IMR-90 (cell line): ENCODE results near the gene SPINT3.
"Not testable (repeated sequence)": the region's sequence is repeated elsewhere in the genome, so short reads cannot be mapped to it uniquely, and the experiment has no call there.

Experiments used
- CEBPB ChIP-seq: IDR thresholded peaks from 2 replicates; pipeline ENCODE4 v1.6.1; 2012; ENCODE audit warnings: low read depth, low read length, improper control_type of control experiment
- CHD1 ChIP-seq: IDR thresholded peaks from 2 replicates; pipeline ENCODE4 v1.6.1; 2012; ENCODE audit warnings: low read depth, low read length, improper control_type of control experiment
- CTCF ChIP-seq: conservative IDR thresholded peaks from 2 replicates; pipeline ENCODE4 v1.5.1; 2012; ENCODE audit warnings: mild to moderate bottlenecking, low read depth, low read length, improper control_type of control experiment
- ELK1 ChIP-seq: fragments of 150-350 bp; IDR thresholded peaks from 2 replicates; pipeline ENCODE4 v1.6.1; 2016; ENCODE audit warnings: low read depth, mild to moderate bottlenecking, low read length, moderate library complexity, borderline replicate concordance
- MAFK ChIP-seq: IDR thresholded peaks from 2 replicates; pipeline ENCODE4 v1.6.1; 2012; ENCODE audit warnings: low read depth, low read length, improper control_type of control experiment
- MAZ ChIP-seq: IDR thresholded peaks from 2 replicates; pipeline ENCODE4 v1.6.1; 2012; ENCODE audit warnings: low read depth, mild to moderate bottlenecking, low read length, improper control_type of control experiment, moderate library complexity, borderline replicate concordance
- MXI1 ChIP-seq: IDR thresholded peaks from 2 replicates; pipeline ENCODE4 v1.6.1; 2012; ENCODE audit warnings: low read depth, mild to moderate bottlenecking, low read length, moderate library complexity, borderline replicate concordance
- POLR2A ChIP-seq: IDR thresholded peaks from 2 replicates; pipeline ENCODE4 v1.6.1; 2012; ENCODE audit warnings: mild to moderate bottlenecking, low read depth, low read length
- RAD21 ChIP-seq: IDR thresholded peaks from 2 replicates; pipeline ENCODE4 v1.6.1; 2012; ENCODE audit warnings: low read length, improper control_type of control experiment
- RCOR1 ChIP-seq: IDR thresholded peaks from 2 replicates; pipeline ENCODE4 v1.6.1; 2012; ENCODE audit warnings: mild to moderate bottlenecking, low read length, improper control_type of control experiment; ENCODE audit not compliant: insufficient replicate concordance
- RFX5 ChIP-seq: IDR thresholded peaks from 2 replicates; pipeline ENCODE4 v1.8.0; 2012; ENCODE audit warnings: low read depth, mild to moderate bottlenecking, low read length, moderate library complexity
- SMC3 ChIP-seq: fragments of 150-350 bp; IDR thresholded peaks from 2 replicates; pipeline ENCODE4 v1.6.1; 2016; ENCODE audit warnings: low read depth, mild to moderate bottlenecking, antibody characterized with exemption, low read length, moderate library complexity
- TF ChIP-seq, protein P1 (sequence below): fragments of 150-350 bp; IDR thresholded peaks from 2 replicates; pipeline ENCODE4 v1.6.1; 2017; ENCODE audit warnings: mild to moderate bottlenecking, antibody characterized with exemption, low read length, low read depth

- TF ChIP-seq SMC3, CTCF, POLR2A, RAD21, MAFK, CHD1, RFX5, ELK1, CEBPB, RCOR1, MAZ, MXI1: not testable (repeated sequence)
- TF ChIP-seq, protein P1, sequence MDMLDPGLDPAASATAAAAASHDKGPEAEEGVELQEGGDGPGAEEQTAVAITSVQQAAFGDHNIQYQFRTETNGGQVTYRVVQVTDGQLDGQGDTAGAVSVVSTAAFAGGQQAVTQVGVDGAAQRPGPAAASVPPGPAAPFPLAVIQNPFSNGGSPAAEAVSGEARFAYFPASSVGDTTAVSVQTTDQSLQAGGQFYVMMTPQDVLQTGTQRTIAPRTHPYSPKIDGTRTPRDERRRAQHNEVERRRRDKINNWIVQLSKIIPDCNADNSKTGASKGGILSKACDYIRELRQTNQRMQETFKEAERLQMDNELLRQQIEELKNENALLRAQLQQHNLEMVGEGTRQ: not testable (repeated sequence)
These were observed 43.1 kb downstream of the SPINT3 start for GRCh38 chr20:45472286-45472685.
